HepG2 (cell line): Measurements from ENCODE around the gene LYZL1. TPM values are rescaled to one million over a fixed set of nuclear protein-coding genes. Genes with fewer than 3 reads are reported as not detected.

Experiments
- HMGXB3 ChIP-seq: sonication (generic); formaldehyde crosslinking; IDR thresholded peaks from 2 replicates; pipeline ENCODE4 v1.4.0; 2020; ENCODE audit warnings: missing genetic modification reagents, borderline replicate concordance
- LCORL ChIP-seq, 2 experiments: fragments of 450-650 bp in 1 of 2; sonication (generic) in 1 of 2; formaldehyde crosslinking in 1 of 2; IDR thresholded peaks; 2 replicates each; pipeline versions ENCODE4 v1.5.0 to v1.6.1; 2017 to 2020; ENCODE audit warnings: antibody characterized with exemption in 1 of 2, missing genetic modification reagents in 1 of 2
- MED13 ChIP-seq: sonication (generic); formaldehyde crosslinking; IDR thresholded peaks from 2 replicates; pipeline ENCODE4 v1.5.0; 2020; ENCODE audit warnings: missing genetic modification reagents
- MXD4 ChIP-seq: IDR thresholded peaks from 2 replicates; pipeline ENCODE4 v1.6.1; 2016; ENCODE audit warnings: mild to moderate bottlenecking, missing biosample characterization, missing genetic modification reagents
- PRPF4 ChIP-seq: fragments of 200-400 bp; formaldehyde crosslinking; IDR thresholded peaks from 2 replicates; pipeline ENCODE4 v1.6.1; 2016; ENCODE audit warnings: low read length, low read depth; ENCODE audit not compliant: poor library complexity, severe bottlenecking
- RNF2 ChIP-seq: fragments of 450-650 bp; conservative IDR thresholded peaks from 2 replicates; pipeline ENCODE4 v1.6.1; 2016; ENCODE audit warnings: low read depth
- SETDB1 ChIP-seq: sonication (generic); formaldehyde crosslinking; IDR thresholded peaks from 2 replicates; pipeline ENCODE4 v1.5.1; 2020; ENCODE audit warnings: missing genetic modification reagents, mild to moderate bottlenecking, borderline replicate concordance
- TAF15 ChIP-seq: fragments of 200-400 bp; formaldehyde crosslinking; IDR thresholded peaks from one replicate; pipeline ENCODE4 v1.6.1; 2018; ENCODE audit warnings: mild to moderate bottlenecking, low read depth, low read length; ENCODE audit not compliant: poor library complexity, severe bottlenecking
- THAP8 ChIP-seq: sonication (generic); formaldehyde crosslinking; IDR thresholded peaks from 2 replicates; pipeline ENCODE4 v1.5.1; 2020; ENCODE audit warnings: missing genetic modification reagents, mild to moderate bottlenecking, borderline replicate concordance
- ZBTB10 ChIP-seq: sonication (generic); formaldehyde crosslinking; IDR thresholded peaks from 2 replicates; pipeline ENCODE4 v1.4.0; 2020; ENCODE audit warnings: missing genetic modification reagents, borderline replicate concordance
- ZBTB3 ChIP-seq: sonication (generic); formaldehyde crosslinking; IDR thresholded peaks from 2 replicates; pipeline ENCODE4 v1.4.0; 2020; ENCODE audit warnings: low read depth, mild to moderate bottlenecking, moderate library complexity, missing genetic modification reagents, borderline replicate concordance
- ZBTB4 ChIP-seq: sonication (generic); formaldehyde crosslinking; IDR thresholded peaks from 2 replicates; pipeline ENCODE4 v1.4.0; 2020; ENCODE audit warnings: missing genetic modification reagents, mild to moderate bottlenecking, borderline replicate concordance
- ZMYM2 ChIP-seq: sonication (generic); formaldehyde crosslinking; IDR thresholded peaks from 2 replicates; pipeline ENCODE4 v1.8.0; 2022; ENCODE audit warnings: mild to moderate bottlenecking, missing genetic modification reagents
- ZNF205 ChIP-seq: IDR thresholded peaks from 2 replicates; pipeline ENCODE4 v1.6.1; 2018; ENCODE audit warnings: missing biosample characterization, missing genetic modification reagents
- ZNF251 ChIP-seq: sonication (generic); formaldehyde crosslinking; IDR thresholded peaks from 2 replicates; pipeline ENCODE4 v1.9.0; 2021; ENCODE audit warnings: mild to moderate bottlenecking, missing genetic modification reagents
- ZNF839 ChIP-seq: sonication (generic); formaldehyde crosslinking; IDR thresholded peaks from 2 replicates; pipeline ENCODE4 v1.4.0; 2020; ENCODE audit warnings: missing genetic modification reagents, mild to moderate bottlenecking, borderline replicate concordance
- polyA plus RNA-seq, 8 experiments: library from polyadenylated mRNA; depleted of rRNA in 3 of 8; stranded (reverse) in 7 of 8; unstranded in 1 of 8; fragments of >200 nt; fragmentation: Illumina TruSeq in 4 of 8; extraction: Trizol in 4 of 8; gene quantifications; 2 replicates each; pipeline versions ENCODE4 v1.2.1 to v1.2.3, GENCODE V29; 2011 to 2016; ENCODE audit warnings: low read depth in 4 of 8, missing spikeins in 1 of 8, mixed read lengths in 1 of 8; ENCODE audit not compliant: insufficient read depth in 1 of 8
- total RNA-seq, 5 experiments: library from RNA; depleted of rRNA; stranded (reverse); fragments of >200 nt; fragmentation: Illumina TruSeq; extraction: Trizol; gene quantifications; 2 replicates each; pipeline ENCODE4 v1.2.3, GENCODE V29; 2016; ENCODE audit warnings: low read depth in 1 of 5

Gene LYZL1
- total and polyA plus RNA-seq, 2 of the 13 experiments (the other 11 are each of a cell fraction or from before 2014, with no cell fraction given): not detected

- TF ChIP-seq LCORL (IDR thresholded peaks at IDR 0.05) (no peak), LCORL (CRISPR knock-in tag; IDR thresholded peaks at IDR 0.05) (peak; percentile 88; the same call in 1 of the 2 replicates), HMGXB3 (CRISPR knock-in tag) (peak; percentile 15; the same call in 1 of the 2 replicates), ZBTB4 (CRISPR knock-in tag) (no peak), ZBTB10 (CRISPR knock-in tag) (0 out of 2 replicates have a peak, but pooled peaks have one; percentile 58), ZNF205 (CRISPR knock-in tag) (no peak), RNF2 (no peak), ZMYM2 (no peak), MXD4 (no peak), PRPF4 (no peak), ZBTB3 (CRISPR knock-in tag) (no peak), THAP8 (CRISPR knock-in tag) (no peak), MED13 (CRISPR knock-in tag) (0 out of 2 replicates have a peak, but pooled peaks have one; percentile 57), ZNF251 (CRISPR knock-in tag) (no peak), SETDB1 (CRISPR knock-in tag) (no peak), ZNF839 (CRISPR knock-in tag) (no peak), TAF15 (no peak)
Measured at GRCh38 chr10:29326886-29327745, 38.2 kb downstream of the LYZL1 start (continued).
